HG03460 (cell line): ENCODE measurements around the gene LBX2.

Experiments used
- ATAC-seq: cut with Tn5 transposase; IDR thresholded peaks from one replicate; pipeline ENCODE4 v1.9.1; 2021; ENCODE audit not compliant: unreplicated experiment

LBX2 gene, protein sequence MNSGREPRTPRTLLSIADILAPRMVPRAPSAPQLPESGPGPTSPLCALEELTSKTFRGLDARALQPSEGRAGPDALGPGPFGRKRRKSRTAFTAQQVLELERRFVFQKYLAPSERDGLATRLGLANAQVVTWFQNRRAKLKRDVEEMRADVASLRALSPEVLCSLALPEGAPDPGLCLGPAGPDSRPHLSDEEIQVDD

DNA sequence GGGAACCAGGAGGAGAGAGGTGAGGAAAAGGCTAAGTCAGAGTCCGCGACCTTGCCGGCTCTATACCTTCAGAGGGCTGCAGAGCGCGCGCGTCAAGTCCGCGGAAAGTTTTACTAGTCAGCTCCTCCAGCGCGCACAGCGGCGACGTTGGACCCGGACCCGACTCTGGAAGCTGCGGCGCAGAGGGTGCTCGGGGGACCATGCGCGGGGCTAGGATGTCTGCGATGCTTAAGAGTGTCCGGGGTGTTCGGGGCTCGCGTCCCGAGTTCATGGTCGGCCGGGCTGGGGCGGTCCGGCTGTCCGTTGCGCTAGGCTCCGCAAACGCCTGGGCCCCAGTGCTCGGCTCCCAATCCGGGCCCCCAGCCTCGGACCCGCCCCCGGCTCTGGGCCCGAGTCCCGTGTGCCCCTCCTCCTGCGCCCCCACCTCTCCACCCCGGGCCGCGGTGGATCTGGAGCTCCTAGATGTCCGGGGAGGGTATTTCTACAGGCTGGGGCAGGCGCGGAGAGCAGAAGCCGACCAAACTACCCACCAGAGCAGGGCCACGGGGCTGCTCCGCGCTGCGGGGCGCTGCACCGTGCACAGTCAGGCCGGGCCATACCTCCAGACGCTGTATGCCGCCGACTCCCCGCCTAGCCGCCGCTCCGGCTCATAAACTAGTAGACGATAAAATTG is at the start of gene LBX2:
Gene LBX2, minus strand, starts transcription at position 337 of the 673 bp plus-strand sequence. Its CDS starts 66 bp downstream, at position 271.
- ATAC-seq = no peak

DNA sequence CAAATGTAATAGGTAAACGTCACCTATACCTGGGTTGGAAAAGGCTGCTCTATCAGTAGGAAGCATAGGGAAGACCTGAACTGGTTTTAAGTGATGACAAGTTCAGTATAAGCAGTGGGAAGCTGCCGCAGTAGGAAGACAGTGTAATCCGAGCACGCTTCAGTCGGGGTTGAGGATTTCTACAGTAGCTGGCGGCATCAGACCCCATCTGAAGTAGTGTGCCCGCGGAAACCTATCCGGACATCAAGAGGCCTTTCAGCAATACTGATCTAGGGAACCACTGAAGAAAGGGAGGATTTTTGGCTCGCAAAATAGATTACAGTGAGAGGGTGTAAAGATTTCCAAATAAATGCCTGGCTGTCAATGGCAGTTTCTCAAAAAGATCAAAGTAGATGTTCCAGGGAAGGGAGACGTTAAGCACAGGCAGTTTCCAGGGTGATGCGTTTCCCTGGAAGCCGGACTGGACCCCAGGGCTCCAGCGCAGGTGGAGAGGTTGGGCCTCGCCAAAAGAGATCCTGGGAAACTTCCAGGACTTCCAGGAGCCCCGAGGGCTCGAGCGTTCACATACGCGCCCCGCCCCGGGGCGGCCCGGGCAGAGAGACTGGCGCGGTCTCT is 49.0 kb upstream of the LBX2 start:
- ATAC-seq = no peak

- no peak for ATAC-seq
These were observed 46.6 kb upstream of the LBX2 start for GRCh38 chr2:74546004-74546403.

DNA sequence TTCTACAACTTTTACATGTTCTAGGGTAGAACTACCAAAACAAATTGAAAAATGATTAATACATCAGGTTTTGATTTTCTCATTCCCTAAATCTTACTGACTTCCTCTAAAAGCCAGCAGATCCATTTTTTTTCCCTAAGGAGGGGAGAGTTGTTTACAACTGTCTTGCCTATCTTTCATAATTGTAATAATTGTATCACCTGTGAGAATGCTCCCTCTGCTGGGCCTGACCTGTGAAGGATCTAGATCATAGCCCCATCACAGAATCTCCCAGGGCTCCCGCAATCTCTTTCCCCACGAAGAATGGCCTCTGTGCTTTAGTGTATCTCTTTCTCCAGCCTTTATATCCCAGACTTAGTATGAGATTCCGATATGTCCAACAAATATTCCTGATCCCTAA is 45.2 kb upstream of the LBX2 start:
- ATAC-seq = no peak

- no peak for ATAC-seq
These were observed 43.6 kb upstream of the LBX2 start for GRCh38 chr2:74542978-74543377.

- no peak for ATAC-seq
These were observed 40.9 kb upstream of the LBX2 start for GRCh38 chr2:74540291-74540690.

GRCh38 chr2:74538881-74539339 is 39.5 kb upstream of the LBX2 start:
- ATAC-seq = no peak

DNA sequence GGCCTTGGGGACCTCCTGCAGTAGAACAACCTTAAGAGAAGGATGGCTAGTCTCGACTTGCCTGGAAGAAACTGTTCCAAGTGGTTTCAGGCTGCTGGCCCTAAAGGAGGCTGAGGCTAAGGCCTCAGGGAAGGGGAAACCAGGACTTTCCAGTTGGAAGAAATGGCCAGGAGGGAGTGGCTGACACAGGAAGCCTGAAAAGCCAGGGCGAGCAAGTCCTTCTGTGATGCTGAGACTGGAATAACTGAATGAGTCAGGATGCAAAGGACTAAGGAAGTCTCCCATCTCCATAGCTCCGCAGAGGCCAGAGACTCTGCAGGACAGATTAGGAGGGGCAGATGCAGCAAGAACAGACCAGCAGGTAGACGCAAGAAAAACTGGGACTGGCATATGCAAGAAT is 37.7 kb upstream of the LBX2 start:
- ATAC-seq = no peak

GRCh38 chr2:74536166-74536950 is 37.0 kb upstream of the LBX2 start:
- ATAC-seq = no peak

DNA sequence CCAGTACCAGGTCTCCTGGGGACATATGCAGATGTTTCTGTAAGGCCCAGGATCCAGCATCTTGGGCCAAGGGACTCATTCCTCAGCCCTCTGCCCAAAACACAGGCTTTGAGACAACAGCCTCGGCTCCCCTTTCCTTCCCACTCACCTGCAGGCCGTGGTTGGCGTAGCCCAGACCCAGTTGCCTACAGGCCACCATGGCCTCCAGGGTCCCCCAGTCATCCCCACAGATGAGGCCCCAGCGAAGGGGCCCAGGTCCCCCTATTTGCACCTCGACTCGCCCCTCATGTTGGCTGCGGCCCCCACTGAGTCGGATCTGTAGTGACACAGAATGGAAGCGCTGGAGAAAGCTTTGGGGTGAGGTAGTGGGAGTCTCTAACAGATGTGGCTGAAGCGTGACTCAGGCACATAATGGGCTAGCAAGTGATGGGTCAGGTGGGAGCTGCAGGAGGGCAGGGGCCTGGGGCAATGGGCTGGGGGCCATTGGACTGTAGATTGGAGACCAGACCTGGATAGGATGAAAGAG is 36.1 kb upstream of the LBX2 start:
- ATAC-seq = no peak

DNA sequence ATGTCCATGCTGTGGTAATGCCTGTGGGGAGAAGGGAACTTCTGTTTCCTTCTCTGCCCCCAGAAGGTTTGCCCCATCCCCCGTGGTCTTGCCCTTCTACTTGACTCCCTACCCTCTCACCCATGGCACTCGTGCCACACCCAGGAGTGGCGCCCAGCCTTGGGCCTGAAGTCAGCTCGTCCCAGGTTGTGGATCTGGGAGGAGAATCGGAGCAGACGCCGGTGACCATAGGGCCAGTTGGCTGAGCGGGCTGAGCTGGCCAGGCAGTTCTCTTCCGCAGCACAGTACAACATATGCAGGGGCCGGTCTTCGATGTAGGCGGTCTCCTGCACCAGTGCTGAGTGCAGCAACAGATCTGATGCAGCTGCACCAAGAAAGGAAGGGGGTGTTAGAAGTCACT is 35.0 kb upstream of the LBX2 start:
- ATAC-seq = no peak

DNA sequence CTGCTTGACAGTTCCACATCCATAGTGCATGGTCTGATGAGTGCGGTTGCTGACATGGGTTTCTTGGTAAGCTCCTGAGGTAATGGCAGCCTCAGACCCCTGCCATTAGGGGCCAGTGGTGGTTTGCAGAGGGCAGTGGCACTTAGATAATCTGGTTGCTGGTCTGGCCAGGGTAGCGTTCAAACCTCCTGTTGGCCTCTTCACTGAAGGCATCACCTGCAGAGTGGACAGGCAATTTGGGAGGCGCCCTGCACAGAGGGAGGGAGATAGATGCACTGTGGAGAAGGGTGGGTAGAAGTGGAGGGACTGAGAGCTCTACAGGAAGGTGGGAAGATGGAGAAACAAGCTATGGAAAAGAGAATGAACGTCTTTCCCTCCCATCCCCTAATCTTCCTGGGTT is 34.1 kb upstream of the LBX2 start:
- no peak for ATAC-seq

- ATAC-seq = no peak
These were observed 32.8 kb upstream of the LBX2 start for GRCh38 chr2:74532222-74532621.

DNA sequence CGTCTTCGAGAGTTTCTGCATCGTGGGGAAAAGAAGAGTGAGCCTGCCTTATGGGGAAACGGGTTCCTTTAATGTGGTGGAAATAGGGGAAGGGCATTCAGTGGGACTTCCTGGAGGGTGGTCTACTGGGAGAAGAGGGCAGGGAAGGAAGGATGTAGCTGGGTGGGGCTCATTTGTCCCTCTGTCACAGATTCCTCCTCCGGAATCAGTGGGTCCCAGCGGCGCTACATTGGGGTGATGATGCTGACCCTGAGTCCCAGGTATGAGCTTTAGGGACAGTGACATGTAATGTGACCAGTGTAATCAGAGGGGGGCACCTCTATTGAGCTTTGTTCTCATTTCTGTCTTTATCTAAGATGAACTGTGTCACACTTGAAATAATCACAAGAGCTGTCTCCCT is 32.3 kb upstream of the LBX2 start:
- ATAC-seq = no peak

DNA sequence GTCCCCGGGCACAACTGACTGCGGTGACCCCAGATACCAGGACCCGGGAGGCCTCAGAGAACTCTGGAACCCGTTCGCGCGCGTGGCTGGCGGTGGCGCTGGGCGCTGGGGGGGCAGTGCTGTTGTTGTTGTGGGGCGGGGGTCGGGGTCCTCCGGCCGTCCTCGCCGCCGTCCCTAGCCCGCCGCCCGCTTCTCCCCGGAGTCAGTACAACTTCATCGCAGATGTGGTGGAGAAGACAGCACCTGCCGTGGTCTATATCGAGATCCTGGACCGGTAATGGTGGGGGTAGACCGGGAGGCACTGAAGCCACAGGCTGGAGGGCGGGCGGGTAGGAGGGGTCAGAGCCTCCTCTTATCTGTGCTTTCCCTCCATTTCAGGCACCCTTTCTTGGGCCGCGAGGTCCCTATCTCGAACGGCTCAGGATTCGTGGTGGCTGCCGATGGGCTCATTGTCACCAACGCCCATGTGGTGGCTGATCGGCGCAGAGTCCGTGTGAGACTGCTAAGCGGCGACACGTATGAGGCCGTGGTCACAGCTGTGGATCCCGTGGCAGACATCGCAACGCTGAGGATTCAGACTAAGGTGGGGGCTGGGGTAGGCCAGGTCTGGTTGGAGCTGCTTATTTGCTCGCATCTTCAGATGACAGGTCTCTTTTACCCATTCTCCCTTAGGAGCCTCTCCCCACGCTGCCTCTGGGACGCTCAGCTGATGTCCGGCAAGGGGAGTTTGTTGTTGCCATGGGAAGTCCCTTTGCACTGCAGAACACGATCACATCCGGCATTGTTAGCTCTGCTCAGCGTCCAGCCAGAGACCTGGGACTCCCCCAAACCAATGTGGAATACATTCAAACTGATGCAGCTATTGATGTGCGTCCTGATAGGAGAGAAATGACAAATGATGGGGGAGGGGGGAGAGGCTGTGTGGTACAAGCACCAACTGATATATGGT is 31.1 kb upstream of the LBX2 start:
- ATAC-seq = peak; percentile 36

DNA sequence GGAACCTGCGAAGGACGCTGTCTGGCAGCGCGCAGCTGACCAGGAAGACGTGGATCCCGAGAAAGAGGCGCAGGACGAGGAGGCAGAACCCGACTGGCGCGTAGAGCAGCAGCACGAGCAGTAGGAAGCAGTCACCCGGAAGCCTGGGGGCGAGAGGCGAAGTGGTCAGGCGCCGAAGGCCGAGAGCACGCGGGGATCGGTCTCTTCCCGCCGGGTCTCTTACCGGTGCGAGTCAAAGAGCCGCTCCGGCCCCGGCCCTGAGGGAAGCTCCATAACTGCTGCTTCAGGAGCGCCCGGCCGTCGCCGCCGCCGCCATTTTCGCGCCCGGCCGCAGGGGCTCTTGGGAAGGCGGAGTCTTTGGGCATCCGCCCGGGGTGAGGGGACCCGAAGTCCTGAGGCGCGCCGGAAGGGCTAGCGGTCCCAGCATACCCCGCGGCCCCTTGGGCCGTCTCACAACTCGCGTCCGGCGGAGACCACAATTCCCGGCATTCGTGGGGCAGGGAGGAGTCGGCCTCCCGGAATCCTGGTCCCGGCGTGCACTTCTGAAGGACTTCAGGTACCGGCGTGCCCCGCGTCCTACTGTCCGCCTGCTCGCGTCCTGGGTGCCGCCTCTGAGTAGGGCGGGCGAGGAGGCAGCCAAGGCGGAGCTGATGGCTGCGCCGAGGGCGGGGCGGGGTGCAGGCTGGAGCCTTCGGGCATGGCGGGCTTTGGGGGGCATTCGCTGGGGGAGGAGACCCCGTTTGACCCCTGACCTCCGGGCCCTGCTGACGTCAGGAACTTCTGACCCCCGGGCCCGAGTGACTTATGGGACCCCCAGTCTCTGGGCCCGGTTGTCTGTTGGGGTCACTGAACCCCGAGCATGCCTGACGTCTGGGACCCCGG is 30.2 kb upstream of the LBX2 start, which contains the start of the genes AUP1 and HTRA2:
Gene AUP1, minus strand, starts transcription at position 350 of the 882 bp plus-strand sequence. Its CDS starts 77 bp downstream, at position 273.
Gene HTRA2, plus strand, starts transcription at position 577 of the 882 bp plus-strand sequence. Its CDS starts 74 bp downstream, at position 651.
- ATAC-seq = peak; percentile 78

DNA sequence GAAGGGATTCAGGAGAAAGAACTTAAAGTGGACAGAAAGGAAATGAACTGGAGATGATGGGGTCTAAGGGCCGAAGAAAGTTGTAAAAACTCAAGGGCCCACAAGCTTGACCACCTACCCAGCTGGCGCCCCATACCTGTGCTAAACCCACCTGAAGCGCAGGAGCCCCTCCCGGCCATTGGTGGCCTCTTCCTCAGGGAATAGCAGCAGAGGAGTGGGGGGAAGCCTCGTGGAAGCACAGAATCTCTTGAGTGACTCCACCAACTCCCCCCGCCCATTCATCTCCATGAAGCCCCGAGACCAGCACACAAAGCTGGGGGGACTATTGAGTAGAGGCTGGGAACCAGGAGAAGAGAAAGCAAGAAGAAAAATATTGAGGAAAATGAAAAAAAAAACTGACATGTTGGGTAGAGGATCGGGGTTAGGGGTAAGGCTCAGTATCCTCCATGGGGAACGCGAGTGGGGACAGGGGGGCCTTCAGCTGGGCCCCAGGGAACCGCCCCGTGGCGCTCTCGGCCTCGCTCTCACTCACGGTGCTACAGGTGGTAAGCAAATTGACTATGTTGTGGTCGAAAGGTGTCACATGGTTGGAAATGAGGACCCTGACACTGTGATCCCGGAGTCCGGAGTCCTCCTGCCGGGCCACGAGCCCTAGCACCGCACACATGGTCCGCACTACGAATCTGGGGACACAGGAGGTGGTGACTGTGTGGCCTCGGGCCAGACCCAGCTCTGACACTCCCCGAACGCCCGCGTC is 29.4 kb upstream of the LBX2 start:
- ATAC-seq = peak; percentile 5

GRCh38 chr2:74527741-74528140 is 28.3 kb upstream of the LBX2 start:
- no peak for ATAC-seq
